ENCODE measurements around the gene DHX58.

DNA sequence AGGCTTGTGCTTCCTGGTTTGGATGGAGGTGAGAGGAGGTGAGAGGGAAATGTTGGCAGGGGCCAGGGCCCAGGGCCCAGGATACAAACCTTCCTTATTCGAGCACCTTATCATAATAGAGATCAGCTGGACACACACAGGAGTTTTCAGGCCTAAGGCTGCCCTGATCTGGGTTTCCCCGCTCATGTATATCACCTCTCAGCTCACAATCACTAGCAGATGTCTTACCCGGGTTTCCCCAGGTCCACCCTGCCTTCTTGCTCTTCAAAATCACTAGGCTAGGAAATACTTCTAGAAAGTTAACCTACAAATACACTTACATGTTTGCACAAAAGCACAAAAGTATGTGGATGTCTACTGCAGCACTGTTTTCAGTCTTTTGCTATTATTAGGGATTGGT is 14.3 kb upstream of the DHX58 start:
- TF ChIP-seq, protein P1, sequence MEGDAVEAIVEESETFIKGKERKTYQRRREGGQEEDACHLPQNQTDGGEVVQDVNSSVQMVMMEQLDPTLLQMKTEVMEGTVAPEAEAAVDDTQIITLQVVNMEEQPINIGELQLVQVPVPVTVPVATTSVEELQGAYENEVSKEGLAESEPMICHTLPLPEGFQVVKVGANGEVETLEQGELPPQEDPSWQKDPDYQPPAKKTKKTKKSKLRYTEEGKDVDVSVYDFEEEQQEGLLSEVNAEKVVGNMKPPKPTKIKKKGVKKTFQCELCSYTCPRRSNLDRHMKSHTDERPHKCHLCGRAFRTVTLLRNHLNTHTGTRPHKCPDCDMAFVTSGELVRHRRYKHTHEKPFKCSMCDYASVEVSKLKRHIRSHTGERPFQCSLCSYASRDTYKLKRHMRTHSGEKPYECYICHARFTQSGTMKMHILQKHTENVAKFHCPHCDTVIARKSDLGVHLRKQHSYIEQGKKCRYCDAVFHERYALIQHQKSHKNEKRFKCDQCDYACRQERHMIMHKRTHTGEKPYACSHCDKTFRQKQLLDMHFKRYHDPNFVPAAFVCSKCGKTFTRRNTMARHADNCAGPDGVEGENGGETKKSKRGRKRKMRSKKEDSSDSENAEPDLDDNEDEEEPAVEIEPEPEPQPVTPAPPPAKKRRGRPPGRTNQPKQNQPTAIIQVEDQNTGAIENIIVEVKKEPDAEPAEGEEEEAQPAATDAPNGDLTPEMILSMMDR (IDR thresholded peaks at IDR 0.05; ENCODE audit: extremely low read depth in 1 of 2, insufficient read depth in 1 of 2, low read depth in 1 of 2, low read length in 2 of 2), result no peak
- no peak for TF ChIP-seq POLR2AphosphoS5 (IDR thresholded peaks at IDR 0.05; ENCODE audit: insufficient read depth, low read depth, low read length)

Measured in endothelial cell of umbilical vein (primary cell).